HTERT RPE-1 (cell line): ENCODE results near the gene NTRK3.
"Not testable (repeated sequence)": the region's sequence is repeated elsewhere in the genome, so short reads cannot be mapped to it uniquely, and the experiment has no call there.

Experiments
- in situ Hi-C: fragments of 300-500 bp; cut with MboI; formaldehyde crosslinking; loops from 4 replicates; pipeline ENCODE4 v1.14.3; 2020; ENCODE audit warnings: low sequenced_read_pairs

The NTRK3 gene

DNA sequence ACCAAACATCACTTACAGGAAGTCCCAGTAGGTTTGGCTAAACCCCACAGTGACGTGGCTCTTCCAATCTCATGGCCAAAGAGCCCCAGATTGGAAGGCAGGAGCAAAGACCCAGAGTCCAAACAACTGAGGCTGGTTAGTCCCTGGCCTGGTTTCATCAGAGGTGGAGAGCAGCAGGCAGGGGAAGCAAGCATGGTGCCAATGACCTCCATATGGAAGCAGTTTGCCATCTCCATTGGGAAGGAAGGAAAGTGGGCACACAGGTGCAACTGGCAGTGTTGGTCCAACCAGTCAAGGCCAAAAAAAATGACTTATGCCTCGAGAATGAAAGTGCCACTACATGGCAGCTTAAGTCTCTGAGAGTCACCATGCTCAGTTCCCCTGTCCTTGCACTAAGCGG lies 175.9 kb downstream of the NTRK3 start:
- in situ Hi-C loops, result no loop called here

DNA sequence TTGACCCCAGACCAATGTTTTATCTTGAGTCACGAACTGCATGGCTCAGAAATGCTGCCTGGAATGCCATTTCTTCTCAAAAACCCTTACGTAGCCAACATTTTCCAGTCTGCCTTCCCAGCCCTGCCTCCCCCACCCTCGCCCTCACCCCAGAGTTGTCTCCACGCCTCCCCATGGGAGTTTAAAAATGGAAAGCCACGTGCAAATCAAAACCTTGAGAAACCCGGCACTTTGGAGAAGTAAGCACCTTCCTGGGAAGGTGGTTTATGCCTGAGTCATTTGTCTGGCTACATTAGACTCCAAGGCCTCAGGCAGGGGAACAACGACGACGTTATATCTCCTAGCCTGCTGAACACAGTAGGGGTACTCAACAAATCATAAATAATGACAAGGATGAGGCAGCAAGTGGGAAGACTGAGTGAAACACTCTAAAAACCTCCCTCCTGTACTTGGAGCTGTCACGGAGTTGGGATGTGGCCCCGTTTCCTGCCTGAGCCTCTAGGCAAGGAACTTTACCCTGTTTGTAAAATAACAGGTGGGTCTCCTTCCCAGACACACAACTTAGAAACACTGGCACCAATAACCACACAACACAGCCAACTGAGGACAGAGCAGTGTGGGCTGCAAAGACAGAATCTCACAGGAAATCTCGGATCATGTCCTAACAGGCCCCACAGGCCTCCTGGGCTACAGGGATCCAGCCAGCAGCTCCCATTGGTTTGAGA lies 179.1 kb downstream of the NTRK3 start:
- in situ Hi-C loops, result no loop called here

DNA sequence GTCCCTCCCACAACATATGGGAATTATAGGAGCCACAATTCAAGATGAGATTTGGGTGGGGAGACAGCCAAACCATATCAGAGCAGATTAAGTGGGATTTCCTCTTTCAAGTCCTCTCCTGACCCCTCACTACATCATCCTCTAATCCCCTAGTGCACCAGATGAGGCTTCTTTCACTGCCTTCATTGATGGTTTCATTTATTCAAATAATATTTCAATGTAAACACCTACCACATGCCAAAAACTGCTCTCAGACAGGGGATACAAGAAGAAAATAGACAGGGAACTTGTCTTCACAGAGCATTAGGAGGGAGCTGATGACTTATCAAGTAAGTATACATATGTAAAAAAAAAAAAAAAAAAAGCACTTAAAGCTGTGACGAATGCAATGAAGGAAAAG lies 180.2 kb downstream of the NTRK3 start:
- in situ Hi-C loops, result no loop called here

DNA sequence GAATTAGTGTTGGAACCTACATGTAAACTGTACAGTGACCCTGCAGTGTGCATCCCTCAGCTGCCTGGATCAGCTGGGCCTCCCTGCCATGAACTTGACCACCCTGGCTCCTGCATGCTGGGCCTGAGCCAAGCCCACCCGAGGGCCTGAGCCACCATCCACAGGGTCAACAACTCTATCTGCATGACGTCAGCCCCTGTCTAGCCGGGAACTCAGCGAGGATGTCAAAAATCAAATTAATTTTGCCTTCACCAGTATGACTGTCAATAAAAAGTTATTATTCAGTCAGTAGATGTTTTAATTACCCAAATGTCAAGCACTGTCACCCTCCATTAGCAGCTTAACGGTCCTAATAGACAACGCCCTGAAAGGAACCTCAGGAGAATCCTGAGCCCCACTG lies 181.4 kb downstream of the NTRK3 start:
- in situ Hi-C loops, result no loop called here

DNA sequence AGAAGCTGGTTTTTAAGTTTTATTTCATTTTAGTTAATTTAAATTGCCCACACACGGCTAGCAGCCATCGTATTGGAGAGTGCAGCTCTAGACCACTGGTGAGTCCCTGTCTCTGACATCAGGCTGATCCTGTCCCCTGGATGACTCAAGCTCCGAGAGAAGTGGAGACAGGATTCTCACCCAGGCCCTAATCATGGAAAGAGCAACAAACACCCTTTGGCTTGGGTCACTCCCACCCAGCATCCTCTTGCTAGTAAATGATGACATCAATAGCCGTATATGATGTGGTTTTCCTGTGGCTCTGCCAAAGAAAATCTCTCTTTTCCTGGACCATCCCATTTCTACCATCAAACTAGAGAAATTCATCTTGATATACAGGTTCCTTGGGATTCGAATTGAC lies 182.2 kb downstream of the NTRK3 start:
- in situ Hi-C loops, result no loop called here

DNA sequence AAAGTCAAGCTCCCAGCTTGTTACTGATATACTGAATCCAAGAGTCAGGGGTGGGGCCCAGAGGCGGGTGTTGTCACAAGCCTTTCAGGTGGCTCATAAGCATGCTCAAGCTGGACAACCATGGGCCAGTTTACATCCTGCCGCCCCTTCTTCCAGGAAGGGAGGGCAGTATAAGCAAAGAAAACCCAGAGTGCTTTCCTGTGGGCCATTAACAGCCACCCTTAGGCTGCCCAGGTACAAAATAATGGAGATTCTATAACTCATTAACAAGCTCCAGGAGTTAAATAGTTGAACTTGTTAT lies 183.2 kb downstream of the NTRK3 start:
- in situ Hi-C loops, result no loop called here

DNA sequence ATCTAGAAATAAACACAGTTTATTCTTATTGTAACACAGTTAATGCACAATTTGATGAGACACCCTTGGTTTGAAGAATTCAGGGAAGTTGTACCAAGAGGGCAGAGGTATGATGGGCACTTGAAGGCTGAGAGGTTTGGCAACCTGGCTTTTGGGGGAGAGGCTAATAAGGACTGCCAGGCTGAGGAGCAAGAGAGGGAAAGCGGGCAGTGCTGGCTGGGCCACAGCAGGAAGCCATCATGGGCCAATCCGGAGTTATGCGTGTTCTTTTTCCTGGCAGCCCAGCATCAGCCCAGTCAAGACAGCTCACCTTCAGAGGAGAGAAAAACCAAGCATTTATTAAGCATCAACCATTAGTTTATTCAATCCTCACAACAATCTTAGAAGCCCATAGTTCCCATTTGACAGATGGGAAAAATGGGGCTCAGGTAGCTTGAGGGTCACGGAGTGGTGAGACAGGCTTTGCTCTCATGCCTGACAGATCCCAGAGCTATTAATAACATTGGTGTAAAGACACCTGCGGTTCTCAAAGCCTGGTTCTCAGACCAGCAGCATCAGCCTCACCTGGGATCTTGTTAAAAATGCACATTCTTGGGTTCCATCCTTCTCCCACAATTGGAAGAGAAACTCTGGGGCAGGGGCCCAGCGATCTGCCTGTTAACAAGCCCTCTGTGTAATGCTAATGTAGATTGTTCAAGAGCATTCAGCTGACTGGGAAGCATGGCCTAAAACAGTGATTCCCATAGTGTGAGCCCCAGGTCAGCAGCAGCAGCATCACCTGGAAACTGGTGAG lies 183.7 kb downstream of the NTRK3 start:
- in situ Hi-C loops, result no loop called here

DNA sequence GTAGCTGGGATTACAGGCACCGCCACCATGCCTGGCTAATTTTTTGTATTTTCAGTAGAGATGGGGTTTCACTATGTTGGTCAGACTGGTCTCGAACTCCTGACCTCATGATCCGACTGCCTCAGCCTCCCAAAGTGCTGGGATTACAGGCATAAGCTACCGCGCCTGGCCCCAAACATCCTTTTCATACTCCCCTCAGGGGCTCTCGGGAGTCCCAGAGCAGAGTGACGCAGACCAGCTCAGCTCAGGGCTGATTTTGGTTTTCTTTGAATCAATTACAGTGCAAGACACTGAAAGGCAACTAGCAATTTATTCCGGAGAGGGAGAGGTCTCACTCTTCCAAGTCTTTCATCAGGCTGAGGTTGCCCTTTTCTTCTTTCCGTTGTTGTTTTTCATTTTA lies 184.4 kb downstream of the NTRK3 start:
- in situ Hi-C loops, result not testable (repeated sequence)

DNA sequence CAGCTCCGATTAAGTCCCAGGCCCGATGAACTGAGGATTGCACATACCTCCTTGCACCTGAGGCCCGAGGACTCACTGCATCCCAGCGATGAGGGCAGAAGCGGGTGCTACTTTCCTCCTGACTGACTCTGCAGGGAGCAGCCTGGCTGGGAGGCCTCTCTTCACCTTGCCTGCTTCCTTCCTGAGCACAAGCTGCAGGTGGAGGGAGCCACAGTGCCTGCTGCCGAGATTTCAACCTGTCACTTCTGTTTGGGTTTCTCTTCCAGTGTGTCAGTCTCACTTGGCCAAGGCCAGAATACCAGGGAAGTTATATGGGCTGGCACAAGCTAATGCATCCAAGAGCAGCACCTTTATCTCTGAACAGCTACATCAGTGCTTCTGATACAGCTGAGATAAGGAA lies 185.4 kb downstream of the NTRK3 start:
- in situ Hi-C loops, result no loop called here

DNA sequence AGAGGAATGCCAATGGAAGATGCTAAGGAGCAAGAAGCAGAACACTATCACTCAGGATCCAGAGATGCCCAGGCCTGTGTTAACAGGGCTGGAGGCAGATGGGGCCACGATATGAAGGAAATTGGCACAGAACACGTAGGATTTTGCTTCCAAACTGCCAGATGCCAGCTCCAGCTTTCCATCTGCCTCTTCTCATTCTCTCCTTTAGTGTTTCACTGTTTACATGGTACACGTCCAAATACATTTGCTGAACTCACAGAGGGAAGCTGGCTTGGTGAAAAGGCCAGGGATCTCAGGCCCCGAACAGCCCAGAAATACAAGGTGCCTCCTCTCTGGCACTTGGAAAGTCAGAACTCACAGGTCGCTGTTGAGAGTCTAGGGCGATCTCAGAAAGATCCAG lies 187.0 kb downstream of the NTRK3 start:
- in situ Hi-C loops, result no loop called here

DNA sequence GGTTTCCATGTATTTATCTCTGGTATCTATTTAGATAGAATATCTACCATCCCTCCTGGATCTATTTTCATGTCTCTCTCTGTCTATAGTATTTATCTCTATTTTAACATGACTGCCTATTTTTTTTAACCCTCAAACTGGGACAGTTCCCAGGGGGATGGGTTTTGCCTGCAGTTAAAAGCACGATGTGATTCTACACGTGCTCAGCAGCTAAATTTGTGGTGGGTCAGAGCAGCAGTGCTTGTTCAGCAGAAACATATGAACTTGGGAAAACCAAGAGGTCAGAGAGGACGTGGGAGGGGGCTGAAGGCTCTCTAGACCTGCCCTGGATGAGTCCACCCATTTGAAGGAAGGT lies 189.2 kb downstream of the NTRK3 start:
- in situ Hi-C loops, result no loop called here

DNA sequence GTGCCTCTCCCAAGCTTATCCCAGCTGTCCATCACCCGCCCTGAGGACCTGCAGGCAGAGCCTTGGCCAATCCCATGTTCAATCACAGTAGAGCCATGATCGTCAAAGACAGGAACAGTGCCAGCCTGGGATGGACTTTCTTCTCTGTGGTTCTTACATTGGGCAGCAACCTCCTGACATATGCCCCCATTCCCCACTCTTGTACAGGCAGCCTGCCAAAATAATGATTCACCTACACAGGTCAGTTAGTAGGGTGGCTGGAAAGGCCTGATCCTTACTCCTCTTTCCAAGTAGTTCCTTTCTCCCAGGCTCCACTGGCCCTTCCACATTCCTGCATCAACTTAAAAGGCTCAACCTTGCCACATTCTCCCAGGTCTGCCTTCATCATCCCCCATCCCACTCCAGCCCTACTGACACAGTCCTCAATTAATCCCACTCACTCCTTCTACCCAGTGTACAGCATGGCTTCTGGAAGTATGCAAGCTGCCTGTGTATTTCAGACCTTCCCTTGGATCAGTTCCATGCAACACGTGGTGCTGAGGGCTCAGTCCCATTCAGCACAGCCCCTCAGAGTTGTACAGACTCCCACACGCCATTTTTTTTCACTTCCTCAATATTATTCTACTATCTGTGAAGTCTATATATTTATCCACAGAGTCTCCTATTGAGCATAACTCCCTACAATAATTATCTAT lies 189.8 kb downstream of the NTRK3 start:
- in situ Hi-C loops, result no loop called here

DNA sequence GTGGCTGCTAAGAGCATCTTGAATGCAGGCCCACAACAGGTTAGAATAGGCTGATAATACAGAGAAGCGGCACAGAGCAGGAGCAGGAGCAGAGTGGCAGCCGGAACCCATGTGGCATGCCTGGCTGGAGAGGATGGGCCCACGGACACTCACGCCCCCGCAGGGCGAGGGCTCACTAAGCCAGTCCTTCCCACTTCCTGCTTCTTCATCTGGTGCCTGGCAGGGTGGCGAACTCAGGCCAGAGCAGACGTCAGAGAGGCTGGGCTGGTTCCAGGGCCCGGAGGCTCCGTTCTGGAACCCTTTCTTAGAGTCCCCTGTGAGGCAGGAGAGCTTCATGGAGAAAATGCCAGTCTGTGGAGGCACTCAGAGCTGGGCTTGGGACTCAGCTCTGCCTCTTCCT lies 195.1 kb downstream of the NTRK3 start:
- in situ Hi-C loops, result no loop called here

DNA sequence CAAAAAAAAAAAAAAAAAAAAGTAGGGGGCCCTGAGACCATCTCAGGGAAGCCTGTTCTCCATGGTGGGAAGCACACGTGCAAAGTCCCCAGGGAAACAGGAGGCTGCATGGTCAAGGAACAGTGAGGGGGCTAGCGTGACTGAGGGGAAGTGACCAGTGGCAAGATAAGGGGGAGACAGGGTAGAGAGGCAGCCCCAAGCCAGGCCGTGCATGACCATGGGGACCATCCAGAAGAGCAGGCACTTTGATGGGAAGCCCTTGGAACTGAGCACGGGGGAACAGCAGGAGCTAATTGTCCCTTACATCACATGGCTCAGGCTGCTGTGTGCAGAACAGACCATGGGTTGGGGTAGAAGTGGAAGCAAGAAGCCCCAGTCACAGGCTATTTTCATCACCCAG lies 196.2 kb downstream of the NTRK3 start:
- in situ Hi-C loops, result no loop called here

DNA sequence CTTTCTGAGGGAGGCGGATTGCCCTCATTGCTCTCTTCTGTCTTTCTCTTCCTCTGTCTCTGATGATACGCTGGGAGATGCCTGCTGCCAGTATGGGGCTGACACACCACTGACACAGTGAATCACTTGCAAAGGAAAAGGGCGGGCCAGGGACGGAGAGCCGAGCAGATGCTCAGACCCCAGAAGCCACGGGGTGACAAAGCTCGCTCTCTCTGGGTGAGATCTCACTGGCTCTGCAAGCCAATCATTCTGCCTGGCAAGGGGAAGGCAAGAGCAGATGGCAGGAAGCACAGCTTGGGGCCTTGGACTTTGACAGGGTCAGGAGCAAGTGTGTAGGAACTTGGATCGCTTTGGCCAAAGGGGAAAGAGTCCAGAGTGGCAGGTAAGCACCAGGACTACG lies 198.7 kb downstream of the NTRK3 start:
- in situ Hi-C loops, result no loop called here

DNA sequence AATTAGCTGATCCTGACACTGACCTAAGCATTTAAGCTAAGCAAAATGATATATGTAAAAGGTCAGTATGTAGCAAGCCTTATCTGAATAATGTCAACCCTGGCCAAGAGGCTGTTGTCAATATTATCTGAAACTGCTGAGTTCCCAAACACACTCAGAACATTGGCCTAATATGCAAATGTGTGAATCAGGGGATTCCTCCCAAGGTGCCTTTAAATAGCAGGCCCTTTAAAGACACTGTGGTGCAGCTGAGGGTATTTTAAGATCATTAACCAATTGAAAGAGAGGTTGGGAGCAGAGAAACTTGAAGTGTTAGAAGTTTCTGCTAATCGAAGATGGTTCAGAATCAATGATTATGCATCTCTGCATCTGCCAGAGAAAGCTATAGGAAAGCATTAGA lies 207.0 kb downstream of the NTRK3 start:
- in situ Hi-C loops, result no loop called here

DNA sequence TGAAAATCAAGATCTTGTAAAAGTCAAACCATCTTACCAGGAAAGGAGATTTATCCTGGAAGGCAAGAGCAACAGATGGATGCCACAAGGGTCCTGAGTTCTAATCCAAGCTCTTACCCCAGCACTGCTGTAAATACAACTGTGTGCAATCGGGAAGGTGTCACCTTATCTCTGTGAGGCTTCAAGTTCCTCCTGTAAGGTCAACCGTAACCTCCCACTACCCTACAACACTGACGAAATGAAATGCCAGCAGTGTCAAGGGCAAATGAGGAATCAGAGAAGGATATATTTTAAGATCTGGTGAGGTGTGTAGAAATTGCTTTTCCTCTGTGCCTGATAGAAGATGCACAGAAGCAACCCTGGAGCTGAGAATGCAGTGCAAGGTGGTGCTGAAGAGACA lies 207.8 kb downstream of the NTRK3 start:
- in situ Hi-C loops, result no loop called here

DNA sequence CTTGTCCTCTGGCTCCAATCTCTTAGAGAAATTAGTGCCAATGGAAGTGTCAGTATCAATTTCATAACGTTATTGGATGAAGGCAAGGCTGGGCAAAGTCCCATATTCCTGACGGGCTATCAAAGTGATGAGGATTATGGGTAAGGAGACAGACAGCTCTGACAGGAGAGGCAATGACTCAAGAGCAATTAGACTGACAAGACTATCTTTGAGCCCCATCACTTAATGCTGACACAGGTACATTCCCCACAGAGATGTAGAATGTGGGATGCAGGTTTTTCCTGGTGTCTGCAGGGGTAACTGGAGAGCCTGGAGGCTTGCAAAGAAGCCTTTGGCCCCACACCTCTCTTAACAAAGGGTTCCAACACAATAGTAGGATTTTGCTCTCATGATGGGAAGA lies 208.3 kb downstream of the NTRK3 start:
- in situ Hi-C loops, result no loop called here

DNA sequence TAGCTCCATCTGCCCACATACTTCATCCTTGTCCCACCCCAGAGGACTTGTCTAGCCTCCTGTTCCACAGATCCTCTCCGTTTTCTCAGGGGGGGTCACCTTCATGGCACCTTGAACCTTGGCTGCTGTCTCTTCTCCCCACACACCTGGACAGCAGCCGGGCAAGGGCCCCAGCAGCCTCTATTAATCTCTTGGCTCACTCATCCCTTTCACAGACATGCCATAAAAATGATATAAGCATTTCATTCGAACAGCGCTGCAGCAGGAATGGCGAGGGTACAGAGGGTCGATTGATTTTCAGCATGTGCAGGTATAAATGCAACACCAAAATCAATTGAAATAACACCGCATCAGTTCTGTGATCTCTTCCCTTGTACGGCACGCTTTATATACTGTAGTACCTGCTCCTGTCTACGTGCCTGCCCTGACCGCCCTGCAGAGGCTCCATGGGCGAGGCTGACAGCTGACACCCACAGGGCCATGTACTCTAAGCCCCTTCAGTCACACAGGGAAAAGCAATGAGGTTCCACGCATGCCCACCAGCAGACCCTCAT lies 209.9 kb downstream of the NTRK3 start:
- in situ Hi-C loops, result no loop called here

DNA sequence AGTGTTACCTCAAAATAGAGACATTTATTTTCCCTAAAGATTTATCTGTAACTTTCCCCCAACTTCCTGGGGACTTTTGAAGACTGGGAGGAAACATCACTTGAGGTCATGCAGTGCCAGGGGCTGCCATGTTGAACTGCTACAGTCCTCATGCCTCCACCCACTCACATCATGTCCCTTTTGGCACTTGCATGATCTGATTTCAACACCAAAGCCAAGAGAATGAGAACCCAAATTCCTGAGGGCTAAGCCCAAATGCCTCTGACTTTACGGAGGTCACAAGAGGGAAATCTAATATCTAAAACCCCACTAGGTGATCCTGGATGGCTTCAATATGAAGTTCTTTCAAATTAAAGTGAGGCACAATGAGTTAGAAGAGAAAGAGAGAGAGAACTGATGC lies 213.1 kb downstream of the NTRK3 start:
- in situ Hi-C loops, result no loop called here

DNA sequence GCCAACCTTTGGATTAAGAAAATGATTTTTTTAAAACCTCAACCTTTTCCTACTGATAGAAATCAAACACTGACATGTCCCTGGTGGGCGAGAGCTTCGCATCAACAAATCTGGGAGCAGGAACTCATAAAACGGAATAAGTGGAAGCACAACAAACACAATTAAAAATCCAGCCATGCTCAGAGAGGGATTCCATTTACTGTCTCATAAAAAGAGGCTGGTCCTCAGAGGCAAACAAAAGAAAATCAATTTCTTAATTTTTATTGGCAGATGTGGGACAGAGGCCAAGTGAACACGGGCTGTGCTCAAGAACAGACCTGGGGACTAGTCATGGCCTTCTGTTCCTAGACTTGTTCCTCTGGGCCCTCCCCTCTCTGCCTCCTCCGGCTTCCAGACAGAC lies 214.5 kb downstream of the NTRK3 start:
- in situ Hi-C loops, result no loop called here

DNA sequence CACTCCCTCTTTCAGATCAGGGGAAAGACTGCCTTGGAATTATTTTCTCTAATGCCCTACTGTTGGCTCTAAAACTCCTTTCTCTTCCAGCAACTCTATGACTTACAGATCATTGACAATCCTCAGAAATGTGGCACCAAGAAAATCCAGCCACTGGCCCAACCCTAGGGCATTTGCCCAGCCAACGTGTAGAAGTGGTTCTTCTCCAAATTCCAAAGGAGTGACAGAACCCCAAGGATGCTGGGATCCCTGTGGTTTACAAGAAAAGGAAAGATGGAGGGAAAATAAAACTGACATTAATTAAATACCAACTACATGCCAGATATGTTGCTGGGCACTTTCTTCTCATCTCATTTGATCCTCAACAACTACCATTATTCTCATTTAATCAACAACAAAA lies 216.0 kb downstream of the NTRK3 start:
- in situ Hi-C loops, result no loop called here
